HCT116 (cell line): ENCODE results near the gene MAPK14. TPM values are rescaled to one million over a fixed set of nuclear protein-coding genes. Genes with fewer than 3 reads are reported as not detected.

Experiments used
- ATAC-seq: fragments of 200-7000 bp; cut with Tn5 transposase; 2 replicates; pipeline ENCODE4 v1.9.1; 2020; ENCODE audit warnings: mild to moderate bottlenecking, moderate library complexity
- BruUV-seq: library from RNA; stranded (reverse); fragments of 400-500 nt; replicated peaks from 2 replicates; lab custom pipeline; 2021; lab: Mats Ljungman, UMichigan
- CTCF ChIA-PET: fragments of 300-600 bp; sonication (Branson Sonifier 250); formaldehyde crosslinking; loops from one replicate; lab custom pipeline; 2021; ENCODE audit warnings: antibody characterized with exemption; lab: Charles Lee
- POLR2A ChIA-PET: fragments of 300-600, 350-600 bp; sonication (Branson Sonifier 250); formaldehyde crosslinking; loops from one replicate; lab custom pipeline; 2021; ENCODE audit warnings: antibody characterized with exemption; lab: Charles Lee
- RAD21 ChIA-PET, 2 experiments: fragments of 300-600 bp; sonication (Branson Sonifier 250); formaldehyde crosslinking; loops; one replicate each; lab custom pipeline; 2023; ENCODE audit warnings: low total read pairs in 2 of 2; ENCODE audit not compliant: uncharacterized antibody in 2 of 2, unreplicated experiment in 2 of 2, low non-redundant PET in 1 of 2; lab: Charles Lee
- DNase-seq: peaks from one replicate; pipeline ENCODE4 v3.0.0-alpha.2; 2010; ENCODE audit warnings: low read depth, low spot score
- H2AFZ ChIP-seq: fragments of 200-600 bp; shearing (Covaris generic), sonication (generic); 2 replicates; pipeline ENCODE4 v1.6.1; 2017; ENCODE audit warnings: low read depth, mixed run types, mixed read lengths, antibody characterized with exemption, low read length; ENCODE audit not compliant: poor library complexity, severe bottlenecking
- H3K27ac ChIP-seq: 2 replicates; pipeline ENCODE4 v1.5.1; 2012; ENCODE audit warnings: low read depth, low read length
- H3K27me3 ChIP-seq: fragments of 200-600 bp; sonication (generic); 2 replicates; pipeline ENCODE4 v1.6.1; 2016; ENCODE audit warnings: mixed run types, low read length, mixed read lengths; ENCODE audit not compliant: insufficient read depth
- H3K36me3 ChIP-seq, 2 experiments: fragments of 200-500 bp in 1 of 2; fragments of 200-600 bp in 1 of 2; sonication (Bioruptor generic) in 1 of 2; sonication (generic) in 1 of 2; 2 replicates each; pipeline versions ENCODE4 v1.5.1 to v1.6.1; 2014 to 2016; ENCODE audit warnings: low read length in 2 of 2, inconsistent platforms in 1 of 2, mixed read lengths in 1 of 2, mixed run types in 1 of 2; ENCODE audit not compliant: insufficient read depth in 2 of 2, control insufficient read depth in 1 of 2
- H3K4me1 ChIP-seq, 2 experiments: fragments of 200-600 bp in 1 of 2; sonication (generic) in 1 of 2; 2 replicates each; pipeline versions ENCODE4 v1.5.1 to v1.6.1; 2012 to 2017; ENCODE audit warnings: low read length in 2 of 2, inconsistent platforms in 1 of 2, mild to moderate bottlenecking in 1 of 2, mixed read lengths in 1 of 2, mixed run types in 1 of 2, moderate library complexity in 1 of 2; ENCODE audit not compliant: insufficient read depth in 2 of 2, control insufficient read depth in 1 of 2
- H3K4me2 ChIP-seq: fragments of 200-600 bp; sonication (generic); 2 replicates; pipeline ENCODE4 v1.6.1; 2017; ENCODE audit warnings: mixed run types, low read length, mixed read lengths
- H3K4me3 ChIP-seq, 2 experiments: fragments of 200-600 bp in 1 of 2; sonication (generic) in 1 of 2; replicated peaks in 1 of 2; 2 replicates each; pipeline ENCODE4 v1.5.1; 2011 to 2016; ENCODE audit warnings: low read length in 2 of 2, control low read depth in 1 of 2, low read depth in 1 of 2, mild to moderate bottlenecking in 1 of 2, mixed read lengths in 1 of 2, mixed run types in 1 of 2
- H3K79me2 ChIP-seq: fragments of 200-600 bp; sonication (generic); 2 replicates; pipeline ENCODE4 v1.6.1; 2017; ENCODE audit warnings: mild to moderate bottlenecking, mixed run types, low read length, moderate library complexity, mixed read lengths; ENCODE audit not compliant: insufficient read depth
- H3K9ac ChIP-seq: fragments of 200-600 bp; sonication (generic); 2 replicates; pipeline ENCODE4 v1.6.1; 2016; ENCODE audit warnings: low read length, mixed read lengths
- H3K9me2 ChIP-seq: fragments of 200-600 bp; sonication (generic), shearing (Covaris generic); 2 replicates; pipeline ENCODE4 v1.6.1; 2017; ENCODE audit warnings: mixed run types, mild to moderate bottlenecking, moderate library complexity; ENCODE audit not compliant: insufficient read depth
- H3K9me3 ChIP-seq, 2 experiments: fragments of 200-500 bp in 1 of 2; fragments of 200-600 bp in 1 of 2; sonication (Bioruptor generic) in 1 of 2; sonication (generic) in 1 of 2; 2 replicates each; pipeline ENCODE4 v1.6.1; 2014 to 2017; ENCODE audit warnings: low read length in 2 of 2, mixed read lengths in 2 of 2, inconsistent platforms in 1 of 2, low read depth in 1 of 2, mild to moderate bottlenecking in 1 of 2, mixed run types in 1 of 2, moderate library complexity in 1 of 2; ENCODE audit not compliant: control insufficient read depth in 1 of 2, insufficient read depth in 1 of 2
- H4K20me1 ChIP-seq: fragments of 200-600 bp; sonication (generic), shearing (Covaris generic); 2 replicates; pipeline ENCODE4 v1.6.1; 2017; ENCODE audit warnings: mixed run types, mild to moderate bottlenecking, moderate library complexity; ENCODE audit not compliant: insufficient read depth
- CBX3 ChIP-seq: IDR thresholded peaks from 2 replicates; pipeline ENCODE4 v1.6.1; 2012; ENCODE audit warnings: low read depth
- CEBPB ChIP-seq: IDR thresholded peaks from 2 replicates; pipeline ENCODE4 v1.6.1; 2012; ENCODE audit warnings: low read depth
- CTCF ChIP-seq, 3 experiments: fragments of 200-600 bp in 1 of 3; sonication (generic) in 1 of 3; IDR thresholded peaks in 2 of 3; conservative IDR thresholded peaks in 1 of 3; 2 replicates each; pipeline ENCODE4 v1.5.1; 2012 to 2017; ENCODE audit warnings: low read depth in 2 of 3, low read length in 2 of 3, antibody characterized with exemption in 1 of 3, borderline replicate concordance in 1 of 3, control low read depth in 1 of 3, mild to moderate bottlenecking in 1 of 3, mixed read lengths in 1 of 3, mixed run types in 1 of 3, moderate library complexity in 1 of 3; ENCODE audit not compliant: insufficient read depth in 1 of 3
- EZH2 ChIP-seq: fragments of 200-600 bp; sonication (generic); IDR thresholded peaks from 2 replicates; pipeline ENCODE4 v1.6.1; 2017; ENCODE audit warnings: antibody characterized with exemption, mixed run types
- SRF ChIP-seq: IDR thresholded peaks from 2 replicates; pipeline ENCODE4 v1.6.1; 2012; ENCODE audit warnings: low read depth
- TCF7L2 ChIP-seq: IDR thresholded peaks from 2 replicates; pipeline ENCODE4 v1.7.0; 2011; ENCODE audit warnings: borderline replicate concordance, inconsistent platforms; ENCODE audit not compliant: insufficient read depth, insufficient read length; ENCODE audit errors: extremely low read depth
- ZBTB33 ChIP-seq: IDR thresholded peaks from 2 replicates; pipeline ENCODE4 v1.6.1; 2011; ENCODE audit warnings: mild to moderate bottlenecking, low read length, moderate library complexity; ENCODE audit not compliant: insufficient replicate concordance; ENCODE audit errors: extremely low read depth
- intact Hi-C: fragments of 100-400 bp; cut with micrococcal nuclease; formaldehyde crosslinking; loops from 2 replicates; pipeline ENCODE4 v1.10.0; 2022
- total RNA-seq: library from RNA; stranded (reverse); gene quantifications from one replicate; pipeline ENCODE4 v1.2.1, GENCODE V29; 2021; ENCODE audit not compliant: unreplicated experiment

MAPK14 gene
- total RNA-seq, 1 experiment from 2014 or later = 34.2 TPM

GRCh38 chr6:36104836-36105235 is 77.2 kb downstream of the MAPK14 start:
- H3K9me2 ChIP-seq = no peaks in the 10 kb centered on the region
- H3K4me3 ChIP-seq = no peak overlapping the region
- no peak overlapping the region for H3K4me2 ChIP-seq
- intact Hi-C loops = no loop called here
- no peaks in the 10 kb centered on the region for H4K20me1 ChIP-seq
- H3K9me3 ChIP-seq = no peaks in the 10 kb centered on the region
- ATAC-seq = no peak
- H3K4me1 ChIP-seq = no peaks in the 10 kb centered on the region
- no peak overlapping the region for H3K27ac ChIP-seq
- no peaks in the 10 kb centered on the region for H3K79me2 ChIP-seq
- TF ChIP-seq EZH2 (no peak), ZBTB33 (no peak), SRF (no peak), CEBPB (no peak), CBX3 (no peak), TCF7L2 (no peak), CTCF (IDR thresholded peaks at IDR 0.05 in 2 of 3, conservative IDR thresholded peaks at IDR 0.05 in 1 of 3; ENCODE audit: borderline replicate concordance in 1 of 3, insufficient read depth in 1 of 3, low read depth in 2 of 3, low read length in 2 of 3) (no peak)
- ChIA-PET POLR2A (no interaction called here), CTCF (interaction anchor here (1.5 kb wide), 1 partner anchor 10 kb away, joined by 6 read pairs; no protein-coding TSS in a partner anchor), RAD21 (no interaction called here)
- H3K27me3 ChIP-seq = no peaks in the 10 kb centered on the region
- DNase-seq = no peak
- no peak overlapping the region for H3K9ac ChIP-seq
- H3K36me3 ChIP-seq = peaks cover 0 to 2% of the 10 kb centered on the region in 2 experiments; a peak in 2 of 4 replicates
- no TSS peak for BruUV-seq
- H2AFZ ChIP-seq = no peak overlapping the region
